Upper lobe of left lung (tissue), 4 donors: ENCODE results near the gene UBXN10.

Experiments used
- CTCF ChIP-seq, 6 experiments: fragments of 450-650 bp in 4 of 6; fragments of 200-600 bp in 2 of 6; sonication (generic) in 2 of 6; IDR thresholded peaks; one replicate each; pipeline ENCODE4 v1.5.1; 2016 to 2019; ENCODE audit warnings: antibody characterized with exemption in 6 of 6
- POLR2A ChIP-seq, 4 donors: fragments of 450-650 bp; IDR thresholded peaks; one replicate each; pipeline ENCODE4 v1.5.1; 2016 to 2017; ENCODE audit warnings: antibody characterized with exemption in 4 of 4, mild to moderate bottlenecking in 2 of 4

- no peak for TF ChIP-seq CTCF (IDR thresholded peaks at IDR 0.05)
- TF ChIP-seq POLR2A (IDR thresholded peaks at IDR 0.05), result no peak
Measured at GRCh38 chr1:20149601-20150325, 36.1 kb upstream of the UBXN10 start.
